ENCODE results near the gene CNN1.

The CNN1 gene

DNA sequence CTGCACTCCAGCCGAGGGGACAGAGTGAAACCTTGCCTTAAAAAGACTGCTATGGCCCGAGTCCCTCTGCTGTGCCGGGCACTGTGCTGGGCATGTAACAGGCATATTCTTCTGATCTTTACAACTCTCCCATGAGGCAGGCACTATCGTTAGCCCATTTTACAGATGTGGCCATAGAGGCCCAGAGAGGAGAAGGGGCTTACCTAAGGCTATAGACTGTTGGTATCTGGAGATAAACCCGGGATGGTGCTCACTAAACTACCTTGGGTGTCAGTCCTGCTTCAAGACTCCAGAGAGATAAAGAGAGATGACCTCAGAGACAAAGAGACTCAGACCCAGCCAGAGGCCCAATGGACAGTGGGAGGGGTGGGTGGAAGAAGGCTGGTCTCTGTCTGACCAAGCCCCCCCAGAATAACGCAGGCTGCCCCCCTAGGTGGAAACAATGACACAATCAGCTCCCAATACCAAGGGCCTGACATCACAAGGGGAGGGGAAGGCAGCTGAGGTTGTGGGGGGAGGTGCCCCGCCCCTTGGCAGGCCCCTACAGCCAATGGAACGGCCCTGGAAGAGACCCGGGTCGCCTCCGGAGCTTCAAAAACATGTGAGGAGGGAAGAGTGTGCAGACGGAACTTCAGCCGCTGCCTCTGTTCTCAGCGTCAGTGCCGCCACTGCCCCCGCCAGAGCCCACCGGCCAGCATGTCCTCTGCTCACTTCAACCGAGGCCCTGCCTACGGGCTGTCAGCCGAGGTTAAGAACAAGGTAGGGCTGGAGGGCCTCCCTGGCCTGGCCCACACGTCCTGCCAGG, at the start of gene CNN1:
Gene CNN1, plus strand, starts transcription at position 620 of the 805 bp plus-strand sequence. Its CDS starts 77 bp downstream, at position 697.
- no peak for DNase-seq

DNA sequence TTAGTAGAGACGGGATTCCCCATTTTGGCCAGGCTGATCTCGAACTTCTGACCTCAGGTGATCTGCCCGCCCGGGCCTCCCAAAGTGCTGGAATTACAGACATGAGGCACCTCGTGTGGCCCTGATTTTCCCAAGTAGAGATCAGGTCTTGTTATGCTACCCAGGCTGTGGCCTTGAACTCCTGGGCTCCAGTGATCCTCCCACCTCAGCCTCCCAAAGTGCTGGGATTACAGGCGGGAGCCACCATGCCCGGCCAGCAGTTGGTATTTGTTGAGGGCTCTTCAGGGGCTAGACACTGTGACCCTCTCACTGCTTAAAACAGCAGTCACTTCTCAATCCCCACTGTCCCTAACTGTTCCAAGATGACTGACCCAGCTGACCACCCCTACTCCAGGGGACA, 49.3 kb upstream of the CNN1 start:
- no peak for DNase-seq

DNA sequence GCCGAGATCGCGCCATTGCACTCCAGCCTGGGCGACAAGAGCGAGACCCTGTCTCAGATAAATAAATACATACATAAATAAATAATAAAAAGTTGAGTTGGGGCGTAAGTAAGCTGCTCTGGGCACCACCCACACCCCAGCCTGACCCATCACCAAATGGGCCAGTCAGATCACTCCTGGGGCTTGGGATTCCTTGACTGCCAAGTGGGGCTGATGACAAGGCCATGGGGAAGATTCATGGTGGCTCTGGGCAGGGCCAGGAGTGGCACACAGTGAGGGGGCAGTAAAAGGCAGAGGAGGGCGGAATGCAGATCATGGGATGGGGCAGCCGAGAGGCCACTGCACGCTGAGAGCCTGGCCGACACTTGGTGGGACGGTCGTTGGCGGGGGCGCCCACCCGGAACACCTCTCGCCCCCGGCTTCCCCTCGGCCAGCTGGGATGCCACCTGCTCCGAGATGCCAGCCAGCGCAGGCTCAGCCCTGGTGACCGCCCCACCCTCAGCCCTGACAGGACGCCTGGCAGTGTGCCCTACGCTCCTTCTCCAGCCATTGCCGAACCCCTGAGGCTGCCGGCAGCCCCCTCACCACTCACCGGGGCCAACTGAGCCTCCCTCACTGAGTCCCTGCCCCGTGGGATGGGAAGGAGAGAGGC, 43.9 kb upstream of the CNN1 start:
- peak in 1 of 56 donors; percentile 2 for DNase-seq

DNA sequence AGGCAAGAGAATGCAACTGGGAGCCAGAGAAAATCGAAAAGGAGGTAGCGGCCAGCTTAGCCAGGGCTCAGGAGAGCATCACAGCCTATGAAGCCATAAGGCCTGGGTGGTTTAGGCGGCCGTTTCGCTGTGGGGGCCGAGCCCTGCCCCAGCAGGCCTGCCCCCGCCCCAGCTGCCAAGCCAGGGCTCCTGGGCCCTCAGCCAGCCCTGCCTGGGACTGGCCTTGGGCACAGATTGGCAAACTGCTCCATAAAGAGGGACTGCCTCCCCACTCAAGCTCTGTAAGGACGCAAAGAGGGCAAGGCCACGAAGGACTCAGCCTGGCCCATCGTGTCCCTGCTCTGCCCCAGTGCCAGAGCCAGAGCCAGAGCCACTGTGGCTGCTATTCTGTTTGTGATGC, 43.2 kb upstream of the CNN1 start:
- peak in 7 of 56 donors; percentile 7 to 30 (median 23) for DNase-seq

DNA sequence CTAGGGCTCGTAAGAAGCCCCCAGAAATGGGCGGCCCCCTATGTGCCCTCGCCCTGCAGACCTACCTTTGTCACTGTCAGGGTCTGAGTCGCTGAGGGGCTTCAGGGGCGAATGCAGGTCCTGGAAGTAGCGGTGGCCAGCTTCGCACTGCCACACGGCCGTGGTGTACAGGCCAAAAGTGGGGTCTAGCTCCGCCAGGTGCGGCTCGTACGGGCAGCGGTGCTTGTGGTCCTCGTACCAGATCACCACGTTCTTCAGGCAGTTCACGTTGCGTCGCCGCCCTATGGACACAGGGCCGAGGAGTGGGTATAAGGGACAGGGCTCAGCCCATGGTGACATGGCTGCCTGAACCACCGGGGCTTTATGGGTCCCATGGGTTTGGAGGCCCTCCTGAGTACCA, 42.8 kb upstream of the CNN1 start:
- DNase-seq: no peak

DNA sequence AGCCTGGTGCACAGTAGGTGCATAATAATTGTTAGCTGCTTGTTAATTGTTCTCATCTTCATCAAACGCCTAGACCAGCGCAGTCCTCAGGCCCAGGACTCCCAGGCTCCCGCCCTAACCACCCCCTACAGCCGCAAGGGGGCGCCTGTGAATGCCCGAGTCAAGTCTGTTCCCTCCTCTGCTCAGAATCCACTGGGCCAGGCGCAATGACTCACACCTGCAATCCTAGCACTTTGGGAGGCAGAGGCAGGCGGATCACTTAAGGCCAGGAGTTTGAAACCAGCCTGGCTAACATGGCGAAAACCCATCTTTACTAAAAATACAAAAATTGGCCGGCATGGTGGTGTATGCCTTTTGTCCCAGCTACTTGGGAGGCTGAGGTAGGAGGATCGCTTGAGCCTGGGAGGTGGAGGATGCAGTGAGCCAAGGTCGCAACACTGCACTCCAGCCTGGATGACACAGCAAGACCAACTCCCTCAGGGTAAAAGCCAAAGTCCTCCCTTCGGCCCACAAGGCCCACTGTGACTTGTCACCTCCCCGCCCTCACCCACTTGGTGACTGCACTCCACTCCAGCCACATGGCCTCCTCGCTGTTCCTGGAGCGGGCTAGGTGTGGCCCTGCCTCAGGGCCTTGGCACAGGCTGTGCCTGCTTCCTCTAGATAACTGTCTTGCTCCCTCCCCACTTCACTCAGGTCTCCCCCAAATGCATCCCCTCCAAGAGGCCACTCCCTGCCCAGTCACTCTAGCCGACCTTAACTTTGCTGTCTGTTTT, 42.1 kb upstream of the CNN1 start:
- DNase-seq: peak in 27 of 56 donors; percentile 4 to 63 (median 17)

DNA sequence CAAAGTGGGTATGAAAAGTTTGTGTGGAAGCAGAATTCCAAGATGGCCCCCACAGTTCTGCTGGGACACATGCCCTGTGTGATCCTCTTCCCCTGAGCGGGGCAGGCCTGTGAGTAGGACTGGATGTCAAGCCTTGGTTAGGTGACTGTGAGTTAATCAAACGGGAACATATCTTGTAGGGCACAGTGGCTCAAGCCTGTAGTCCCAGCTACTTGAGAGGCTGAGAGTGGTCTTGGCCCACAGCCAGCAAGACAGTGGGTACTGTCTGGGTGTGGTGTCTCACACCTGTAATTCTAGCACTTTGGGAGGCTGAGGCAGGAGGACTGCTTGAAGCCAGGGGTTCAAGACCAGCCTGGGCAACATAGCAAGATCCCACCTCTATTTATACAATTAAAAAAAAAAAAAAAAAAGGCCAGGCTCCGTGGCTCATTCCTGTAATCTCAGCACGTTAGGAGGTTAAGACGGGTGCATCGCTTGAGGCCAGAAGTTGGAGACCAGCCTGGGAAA, 39.4 kb upstream of the CNN1 start:
- DNase-seq: no peak

DNA sequence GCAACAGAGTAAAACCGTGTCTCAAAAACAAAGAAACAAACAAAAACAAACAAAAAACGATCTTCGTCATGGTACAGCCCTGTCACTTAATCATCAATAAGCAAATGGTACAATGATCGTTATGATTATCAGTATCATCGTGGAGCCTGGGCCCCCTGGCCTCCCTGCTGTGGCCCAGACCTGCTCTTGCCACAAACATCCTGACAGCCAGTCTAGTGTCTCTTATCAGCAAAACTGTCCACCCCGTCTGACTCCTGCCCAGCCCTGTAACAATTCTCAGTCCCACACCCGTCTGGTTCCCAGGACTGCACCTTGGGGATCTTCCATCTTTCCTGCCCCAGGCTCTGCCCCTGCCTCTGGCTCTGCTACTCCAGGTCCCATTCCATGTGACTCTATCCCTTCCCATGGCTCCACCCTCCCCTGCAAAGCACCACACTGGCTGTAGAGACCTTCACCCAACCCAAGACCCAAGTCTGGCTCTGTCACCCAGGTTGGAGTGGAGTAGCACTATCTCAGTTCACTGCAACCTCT, 38.7 kb upstream of the CNN1 start:
- DNase-seq: no peak

DNA sequence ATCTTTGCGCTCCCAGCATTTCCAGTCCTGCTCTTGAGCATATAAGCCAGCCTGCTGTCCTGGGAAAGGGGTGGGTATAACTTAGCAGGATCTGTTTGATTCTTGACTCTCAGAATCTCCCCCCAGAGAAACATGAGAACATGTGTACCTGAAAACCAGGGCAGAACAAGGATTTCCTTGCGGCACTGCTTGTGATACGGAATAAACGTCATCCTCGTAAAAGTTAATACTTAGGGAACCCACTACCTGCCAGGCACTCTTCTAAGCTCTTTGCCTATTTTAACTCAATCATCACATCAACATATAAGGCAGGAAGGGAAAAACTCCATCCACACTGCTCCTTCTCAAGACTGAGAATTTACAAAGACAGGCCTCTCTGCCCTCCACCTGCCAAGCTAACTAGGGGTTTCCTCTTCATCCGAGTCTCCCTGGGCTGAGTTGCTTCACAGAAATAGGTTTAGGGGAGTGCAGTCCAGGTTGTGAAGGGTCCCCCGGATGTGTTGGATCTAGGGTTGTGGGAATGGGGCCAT, 34.1 kb upstream of the CNN1 start:
- no peak for DNase-seq

DNA sequence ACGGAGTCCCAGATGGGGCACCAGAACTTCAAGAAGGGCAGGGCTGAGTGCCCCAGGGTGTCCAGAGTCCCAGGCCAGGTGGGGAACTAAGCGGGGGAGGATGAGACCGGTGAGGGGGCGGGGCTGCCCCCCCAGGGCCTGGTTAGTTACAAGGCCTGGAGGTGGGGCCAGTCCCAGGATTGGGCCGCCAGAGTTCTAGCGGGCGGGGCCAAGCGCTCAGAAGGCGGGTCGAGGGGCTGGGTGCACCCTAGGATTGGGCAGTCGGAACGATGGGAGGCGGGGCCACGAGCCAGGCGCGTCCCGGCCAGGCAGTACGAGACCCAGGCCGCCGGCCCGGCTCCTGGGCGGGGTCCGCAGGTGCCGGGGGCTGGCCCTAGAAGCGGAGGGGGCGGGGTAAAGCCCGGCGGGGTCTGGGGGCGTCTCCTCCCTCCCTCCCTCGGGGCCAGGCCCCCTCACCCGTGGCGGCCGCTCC, 33.6 kb upstream of the CNN1 start:
- peak; percentile 40 to 97 (median 92) for DNase-seq

DNA sequence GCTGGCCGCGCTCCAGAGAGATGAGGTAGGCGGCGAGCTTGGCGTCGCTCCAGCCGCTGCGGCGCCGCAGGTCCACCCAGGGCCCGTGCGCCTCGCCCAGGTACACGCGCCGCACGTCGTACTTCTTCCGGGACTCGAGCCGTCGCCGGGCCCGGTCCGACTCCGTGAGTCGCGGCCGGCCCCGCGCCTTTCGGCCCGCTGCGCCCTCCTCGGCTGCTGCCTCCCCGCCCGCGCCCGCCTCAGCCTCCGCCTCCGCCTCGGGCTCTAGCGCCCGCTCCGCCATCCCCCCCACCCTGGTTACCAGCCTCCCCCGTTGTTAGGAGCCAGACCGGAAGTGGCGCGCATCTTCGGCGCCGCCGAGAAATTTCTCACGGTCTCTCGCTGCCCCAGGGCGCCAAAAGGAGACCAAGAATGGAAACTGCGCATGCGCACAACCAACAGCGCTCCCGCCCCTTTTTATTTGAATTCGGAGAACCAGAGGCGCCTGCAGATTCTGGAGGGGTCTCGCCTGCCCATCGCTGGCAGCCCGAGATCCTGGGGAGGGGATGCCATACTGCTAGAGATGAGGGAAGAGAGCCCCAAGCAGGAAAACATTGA, 33.0 kb upstream of the CNN1 start, which contains the start of gene ZNF653:
Gene ZNF653, minus strand, starts transcription at position 336 of the 597 bp plus-strand sequence. Its CDS starts 53 bp downstream, at position 283.
- DNase-seq: peak; percentile 34 to 94 (median 83)

DNA sequence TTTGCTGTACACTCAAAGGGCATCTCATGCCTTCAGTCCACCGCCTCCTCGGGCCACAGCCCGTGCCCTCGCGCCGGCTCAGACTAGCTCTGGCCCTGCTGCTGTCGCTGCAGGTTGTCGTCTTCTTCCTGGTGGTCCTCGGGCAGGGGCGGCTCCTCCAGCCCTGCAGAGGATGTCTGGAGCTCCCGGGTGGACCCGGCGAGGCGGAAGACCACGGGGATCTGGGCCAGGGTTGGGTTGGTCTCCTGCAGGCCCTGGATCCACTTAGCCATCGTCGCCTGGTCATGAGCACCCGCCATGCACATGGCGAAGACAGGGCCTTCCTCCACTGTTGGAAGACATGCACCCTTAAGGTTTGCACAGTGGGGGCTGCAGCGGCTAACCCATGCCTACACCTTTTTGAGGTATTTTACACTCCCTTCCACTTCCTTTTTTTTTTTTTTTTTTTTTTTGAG, 32.5 kb upstream of the CNN1 start:
- DNase-seq: peak in 6 of 56 donors; percentile 43 to 73 (median 59)

DNA sequence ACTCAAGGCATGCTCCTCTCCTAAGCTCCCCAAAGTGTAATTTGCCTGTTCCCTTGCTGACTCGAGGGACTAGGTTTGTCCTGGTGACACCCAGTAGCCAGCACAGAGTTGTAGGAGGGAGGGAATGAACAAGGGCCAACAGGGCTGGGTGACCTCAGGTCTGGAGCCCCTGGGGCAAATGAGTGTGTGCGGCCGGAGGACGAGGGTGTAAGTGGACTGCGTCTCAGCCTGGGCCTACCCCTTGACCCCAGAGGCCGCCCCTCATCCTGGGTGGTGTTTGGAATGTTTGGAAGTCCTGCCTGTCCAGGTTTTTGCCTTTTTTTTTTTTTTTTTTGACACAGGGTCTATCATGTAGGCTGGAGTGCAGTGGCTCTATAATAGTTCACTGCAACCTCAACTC, 31.7 kb upstream of the CNN1 start:
- no peak for DNase-seq

DNA sequence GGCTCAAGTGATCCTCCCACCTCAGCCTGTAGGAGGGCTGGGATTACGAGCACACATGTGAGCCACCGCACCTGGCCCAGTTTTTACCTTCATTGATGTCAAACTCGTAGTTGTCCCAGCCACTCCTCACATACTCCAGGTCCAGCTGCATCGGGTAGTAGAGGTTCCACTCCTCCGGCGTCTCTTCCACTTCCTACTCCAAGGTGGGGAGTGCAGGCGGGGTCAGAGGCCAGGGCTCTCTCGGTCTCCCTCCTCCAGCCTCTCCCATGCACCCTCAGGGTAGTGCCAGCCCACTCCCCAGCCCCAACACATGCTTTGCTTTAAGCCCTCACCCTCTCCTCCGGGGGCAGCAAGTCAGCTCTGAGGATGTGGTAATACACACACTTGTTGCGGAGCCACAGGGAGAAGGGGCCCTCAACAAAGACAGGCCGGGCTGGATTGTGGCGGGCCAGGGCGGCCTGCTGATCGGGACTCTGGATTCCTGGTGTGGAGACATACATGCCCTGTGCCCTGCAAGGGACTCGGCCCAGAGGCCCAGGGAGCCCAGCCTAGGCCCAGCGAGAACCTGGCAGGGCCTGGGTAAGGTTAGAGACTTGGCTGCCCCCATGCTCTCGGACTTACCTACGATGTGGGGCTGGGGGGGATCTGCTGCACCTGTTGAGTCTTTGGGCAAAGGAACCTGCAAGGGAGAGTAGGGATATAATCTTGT, 31.1 kb upstream of the CNN1 start:
- no peak for DNase-seq

DNA sequence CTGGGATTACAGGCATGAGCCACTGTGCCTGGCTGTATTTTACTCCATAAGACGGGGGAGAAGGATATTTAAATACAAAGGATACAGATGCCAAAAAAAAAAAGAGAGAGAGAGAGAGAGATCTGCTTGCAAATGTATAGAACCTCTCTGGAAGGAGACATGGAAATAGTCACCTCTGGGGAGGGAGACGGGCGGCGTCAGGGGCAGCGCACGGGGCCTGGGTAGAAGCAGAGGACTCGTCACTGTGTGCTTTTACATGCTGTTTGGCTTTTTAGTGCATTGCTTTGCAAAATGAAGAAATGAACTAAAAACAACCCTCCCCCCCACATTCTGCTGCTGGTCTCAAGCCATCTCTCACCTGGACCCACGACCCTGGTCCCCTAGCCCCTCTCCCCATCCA, 28.2 kb upstream of the CNN1 start:
- no peak for DNase-seq

DNA sequence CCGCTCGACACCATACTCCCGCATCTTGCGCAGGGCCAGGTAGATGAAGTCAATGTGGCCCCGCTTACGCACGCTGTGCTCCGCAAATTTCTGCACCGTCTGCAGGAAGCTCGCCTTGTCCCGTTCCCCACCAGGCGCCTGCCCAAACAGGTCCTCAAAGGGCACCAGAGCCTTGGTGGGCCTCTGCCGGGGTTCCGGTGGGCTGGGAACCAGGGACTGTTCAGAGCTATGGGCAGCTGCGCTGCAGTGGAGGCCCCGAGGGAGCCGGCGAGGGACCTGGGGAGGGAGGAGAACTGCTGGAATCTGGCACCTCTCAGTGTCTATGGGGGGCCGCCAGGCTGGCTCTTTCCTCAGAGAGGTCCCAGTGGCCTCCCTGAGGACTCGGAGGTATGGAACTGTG, 24.7 kb upstream of the CNN1 start:
- DNase-seq: no peak

DNA sequence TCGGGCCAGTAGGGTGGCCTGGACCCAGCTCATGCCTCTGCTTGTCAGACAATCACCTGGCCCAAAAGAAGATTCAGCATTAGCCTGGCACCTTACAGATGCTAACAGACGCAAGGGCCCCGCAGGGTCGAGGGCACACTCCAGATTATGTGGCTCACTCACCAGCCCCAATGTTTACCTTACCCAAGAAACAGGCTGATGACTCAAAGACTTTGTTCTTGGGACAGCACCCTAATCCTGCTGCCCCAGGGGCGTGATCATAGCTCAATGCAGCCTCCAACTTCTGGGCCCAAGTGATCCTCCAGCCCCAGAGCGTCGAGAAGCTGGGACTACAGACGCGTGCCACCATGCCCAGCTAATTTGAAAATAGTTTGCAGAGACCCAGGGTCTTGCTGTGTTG, 19.5 kb upstream of the CNN1 start:
- DNase-seq: no peak

DNA sequence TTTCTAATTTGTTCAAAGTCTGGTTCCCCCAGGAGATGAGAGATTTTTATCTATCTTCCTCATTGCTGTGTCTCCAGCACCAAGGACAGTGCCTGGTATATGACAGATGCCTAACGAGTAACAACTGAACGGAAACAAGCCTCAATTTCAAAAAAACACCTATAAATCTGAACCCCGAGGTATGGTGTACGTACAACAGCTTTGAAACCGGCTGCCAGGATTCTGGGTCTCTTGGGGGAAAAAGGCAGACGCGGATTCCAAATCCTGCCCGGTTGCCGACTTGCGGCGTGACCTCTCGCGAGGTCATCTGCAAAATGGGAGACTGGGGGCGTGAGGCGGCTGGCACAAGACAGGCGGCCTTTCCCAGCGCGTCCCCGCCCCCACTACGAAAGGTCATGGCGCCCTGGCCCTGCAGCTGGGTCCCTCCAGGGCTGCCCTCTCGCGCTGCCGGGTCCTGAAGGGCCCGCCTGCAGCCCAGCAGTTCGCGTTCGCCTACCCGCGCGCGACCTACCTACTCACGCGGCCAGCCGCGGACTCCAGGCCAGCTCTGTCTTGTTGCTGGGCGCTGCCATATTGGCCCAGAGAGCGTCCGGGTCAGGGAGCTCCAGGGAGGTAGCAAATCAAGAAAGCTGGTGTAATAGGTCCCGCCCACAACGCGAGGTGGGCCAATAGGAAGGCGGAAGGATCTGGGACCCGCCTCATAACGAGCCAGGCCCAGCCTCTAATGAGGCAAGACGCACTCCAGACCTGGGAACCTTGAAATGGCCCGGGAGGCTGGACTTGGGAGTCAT, 9.9 kb upstream of the CNN1 start, which contains the start of gene ECSIT:
Gene ECSIT, minus strand, starts transcription at position 584 of the 791 bp plus-strand sequence. CDS start 9,964 bp downstream, outside the sequence.
- peak; percentile 66 to 98 (median 93) for DNase-seq

DNA sequence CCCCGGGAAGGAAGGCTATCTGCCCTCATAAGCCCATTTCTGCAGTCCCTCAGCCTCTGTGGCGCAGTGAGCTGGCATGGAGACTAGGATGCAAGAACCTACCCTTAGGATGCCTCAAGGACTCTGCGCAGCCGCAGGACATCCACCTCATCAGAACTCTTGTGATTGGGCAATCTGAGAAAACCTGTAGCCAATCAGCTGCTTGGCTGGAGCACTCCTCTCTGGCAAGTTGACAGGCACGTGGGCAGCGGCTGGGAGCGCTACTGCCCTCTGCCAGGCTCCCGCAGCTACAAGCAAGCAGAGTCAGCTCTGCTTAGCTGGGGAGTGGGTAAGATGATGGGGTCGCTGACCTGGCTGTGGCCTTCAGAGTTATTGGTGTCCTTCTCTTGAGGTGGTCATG, 8.2 kb upstream of the CNN1 start:
- DNase-seq: peak; percentile 5 to 95 (median 82)

All from amygdala (tissue), 56 donors.